GM19324 (cell line): ENCODE data around the gene CCNL2.
"Not testable (repeated sequence)": the region's sequence is repeated elsewhere in the genome, so short reads cannot be mapped to it uniquely, and the experiment has no call there.

ENCODE experiments used
- ATAC-seq: cut with Tn5 transposase; IDR thresholded peaks from one replicate; pipeline ENCODE4 v1.9.1; 2021; ENCODE audit warnings: mild to moderate bottlenecking, moderate library complexity; ENCODE audit not compliant: unreplicated experiment, low FRiP score

Gene CCNL2

GRCh38 chr1:1402072-1402900, 3.2 kb upstream of the CCNL2 start:
- no peak for ATAC-seq

GRCh38 chr1:1401457-1402010, 2.4 kb upstream of the CCNL2 start:
- no peak for ATAC-seq

- ATAC-seq = no peak
Measured at GRCh38 chr1:1400576-1401456, 1.7 kb upstream of the CCNL2 start.

GRCh38 chr1:1399872-1400575, 889 bp upstream of the CCNL2 start:
- no peak for ATAC-seq

- peak; percentile 28 for ATAC-seq
Measured at GRCh38 chr1:1398677-1399186, 403 bp downstream of the CCNL2 start.

- ATAC-seq = no peak
Measured at GRCh38 chr1:1397839-1398523, 1.2 kb downstream of the CCNL2 start.

- ATAC-seq = no peak
Measured at GRCh38 chr1:1395166-1395565, 4.0 kb downstream of the CCNL2 start.

GRCh38 chr1:1394116-1394515, 5.0 kb downstream of the CCNL2 start:
- ATAC-seq = no peak

GRCh38 chr1:1393428-1393827, 5.7 kb downstream of the CCNL2 start:
- no peak for ATAC-seq

GRCh38 chr1:1393014-1393413, 6.1 kb downstream of the CCNL2 start:
- no peak for ATAC-seq

- ATAC-seq = no peak
Measured at GRCh38 chr1:1391225-1391624, 7.9 kb downstream of the CCNL2 start.

GRCh38 chr1:1390675-1391074, 8.5 kb downstream of the CCNL2 start:
- ATAC-seq = no peak

GRCh38 chr1:1388078-1388472, 11.1 kb downstream of the CCNL2 start:
- ATAC-seq = no peak

GRCh38 chr1:1387098-1388077, 11.7 kb downstream of the CCNL2 start:
- ATAC-seq = no peak

- no peak for ATAC-seq
Measured at GRCh38 chr1:1385931-1386330, 13.2 kb downstream of the CCNL2 start.

- not testable (repeated sequence) for ATAC-seq
Measured at GRCh38 chr1:1385339-1385738, 13.8 kb downstream of the CCNL2 start.

- no peak for ATAC-seq
Measured at GRCh38 chr1:1381294-1381693, 17.8 kb downstream of the CCNL2 start.

GRCh38 chr1:1380860-1381259, 18.3 kb downstream of the CCNL2 start:
- no peak for ATAC-seq
